Activated gamma-delta T cell (primary cell): ENCODE data around the gene RPUSD3.

Experiments
- DNase-seq: peaks from one replicate; lab custom pipeline; 2025; lab: John Stamatoyannopoulos, UW

RPUSD3 gene

GRCh38 chr3:9833078-9833477 lies 10.7 kb downstream of the RPUSD3 start:
- no peak for DNase-seq

- no peak for DNase-seq
Measured at GRCh38 chr3:9831253-9831652, 12.6 kb downstream of the RPUSD3 start.

- DNase-seq = no peak
Measured at GRCh38 chr3:9828801-9829755, 14.7 kb downstream of the RPUSD3 start.

GRCh38 chr3:9826815-9827573 lies 16.8 kb downstream of the RPUSD3 start:
- DNase-seq = no peak

GRCh38 chr3:9825451-9826040 lies 18.3 kb downstream of the RPUSD3 start:
- no peak for DNase-seq

- DNase-seq = no peak
Measured at GRCh38 chr3:9820946-9821345, 22.9 kb downstream of the RPUSD3 start.

GRCh38 chr3:9820543-9820942 lies 23.3 kb downstream of the RPUSD3 start:
- DNase-seq = no peak

- no peak for DNase-seq
Measured at GRCh38 chr3:9818666-9819335, 25.0 kb downstream of the RPUSD3 start.

- no peak for DNase-seq
Measured at GRCh38 chr3:9817436-9817835, 26.4 kb downstream of the RPUSD3 start.

- no peak for DNase-seq
Measured at GRCh38 chr3:9815986-9816385, 27.8 kb downstream of the RPUSD3 start.

- DNase-seq = no peak
Measured at GRCh38 chr3:9812870-9813483, 30.8 kb downstream of the RPUSD3 start.

GRCh38 chr3:9810846-9811245 lies 33.0 kb downstream of the RPUSD3 start:
- no peak for DNase-seq

GRCh38 chr3:9810433-9810770 lies 33.4 kb downstream of the RPUSD3 start:
- no peak for DNase-seq

- DNase-seq = peak; percentile 23
Measured at GRCh38 chr3:9809615-9810432, 34.0 kb downstream of the RPUSD3 start, which contains the start of gene TTLL3. TSS of gene TTLL3 (plus strand) at chr3:9810262. CDS start at chr3:9810662, 400 bp downstream.

GRCh38 chr3:9809239-9809614 lies 34.6 kb downstream of the RPUSD3 start:
- DNase-seq = no peak

- DNase-seq = no peak
Measured at GRCh38 chr3:9808345-9809037, 35.3 kb downstream of the RPUSD3 start.

- DNase-seq = no peak
Measured at GRCh38 chr3:9807981-9808344, 35.8 kb downstream of the RPUSD3 start.

- no peak for DNase-seq
Measured at GRCh38 chr3:9806688-9807589, 36.9 kb downstream of the RPUSD3 start.

GRCh38 chr3:9806137-9806536 lies 37.7 kb downstream of the RPUSD3 start:
- DNase-seq = no peak
